Suprapubic skin (tissue), 4 donors: ENCODE results near the gene MFAP3.

ENCODE experiments used
- EP300 ChIP-seq: sonication (generic); formaldehyde crosslinking; IDR thresholded peaks from one replicate; pipeline ENCODE4 v1.6.1; 2017; ENCODE audit warnings: antibody characterized with exemption
- POLR2A ChIP-seq, 2 donors: fragments of 450-650 bp; IDR thresholded peaks; one replicate each; pipeline ENCODE4 v1.6.1; 2017; ENCODE audit warnings: antibody characterized with exemption in 2 of 2, mild to moderate bottlenecking in 2 of 2, moderate library complexity in 2 of 2
- POLR2AphosphoS5 ChIP-seq, 3 donors: sonication (generic); formaldehyde crosslinking; IDR thresholded peaks; one replicate each; pipeline ENCODE4 v1.6.1; 2017; ENCODE audit warnings: antibody characterized with exemption in 3 of 3
- TF ChIP-seq, protein P1 (sequence below), 2 donors: fragments of 200-600 bp in 1 of 2; fragments of 450-650 bp in 1 of 2; sonication (generic) in 1 of 2; IDR thresholded peaks; one replicate each; pipeline ENCODE4 v1.5.1; 2016 to 2019; ENCODE audit warnings: antibody characterized with exemption in 2 of 2, mild to moderate bottlenecking in 1 of 2, moderate library complexity in 1 of 2

DNA sequence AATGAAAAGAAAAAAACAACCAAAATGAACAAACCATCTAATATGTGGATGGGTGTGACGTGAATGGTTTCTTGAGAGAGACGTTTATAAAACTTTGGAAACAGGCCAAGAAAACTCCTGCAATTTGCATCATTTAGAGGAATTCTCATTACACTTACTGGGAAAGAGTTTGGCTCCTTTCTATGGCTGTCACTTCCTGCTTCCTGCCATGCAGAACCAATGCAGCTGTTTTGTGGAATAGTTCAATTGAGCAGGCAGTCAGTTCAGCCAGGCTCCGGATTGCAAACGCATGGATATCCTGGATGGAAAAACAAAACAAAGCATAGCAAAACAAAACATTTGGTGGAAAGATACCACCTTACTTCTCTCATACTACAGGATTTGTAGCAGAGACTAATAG lies 36.7 kb upstream of the MFAP3 start:
- TF ChIP-seq, protein P1, sequence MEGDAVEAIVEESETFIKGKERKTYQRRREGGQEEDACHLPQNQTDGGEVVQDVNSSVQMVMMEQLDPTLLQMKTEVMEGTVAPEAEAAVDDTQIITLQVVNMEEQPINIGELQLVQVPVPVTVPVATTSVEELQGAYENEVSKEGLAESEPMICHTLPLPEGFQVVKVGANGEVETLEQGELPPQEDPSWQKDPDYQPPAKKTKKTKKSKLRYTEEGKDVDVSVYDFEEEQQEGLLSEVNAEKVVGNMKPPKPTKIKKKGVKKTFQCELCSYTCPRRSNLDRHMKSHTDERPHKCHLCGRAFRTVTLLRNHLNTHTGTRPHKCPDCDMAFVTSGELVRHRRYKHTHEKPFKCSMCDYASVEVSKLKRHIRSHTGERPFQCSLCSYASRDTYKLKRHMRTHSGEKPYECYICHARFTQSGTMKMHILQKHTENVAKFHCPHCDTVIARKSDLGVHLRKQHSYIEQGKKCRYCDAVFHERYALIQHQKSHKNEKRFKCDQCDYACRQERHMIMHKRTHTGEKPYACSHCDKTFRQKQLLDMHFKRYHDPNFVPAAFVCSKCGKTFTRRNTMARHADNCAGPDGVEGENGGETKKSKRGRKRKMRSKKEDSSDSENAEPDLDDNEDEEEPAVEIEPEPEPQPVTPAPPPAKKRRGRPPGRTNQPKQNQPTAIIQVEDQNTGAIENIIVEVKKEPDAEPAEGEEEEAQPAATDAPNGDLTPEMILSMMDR (IDR thresholded peaks at IDR 0.05) = no peak
- TF ChIP-seq EP300 = no peak
- no peak for TF ChIP-seq POLR2A (IDR thresholded peaks at IDR 0.05)
- TF ChIP-seq POLR2AphosphoS5 (IDR thresholded peaks at IDR 0.05) = peak in 1 of 3 donors; percentile 70
